NB4 (cell line): ENCODE results near the gene ACCSL.
A peak's percentile ranks its signal among the peaks of the same experiment; 100 is the strongest.

Experiments used
- DNase-seq: peaks from one replicate; pipeline ENCODE4 v3.0.0; 2010; ENCODE audit warnings: low read depth
- H3K4me3 ChIP-seq: one replicate; pipeline ENCODE4 v1.5.1; 2011; ENCODE audit warnings: mild to moderate bottlenecking, low read depth, low read length, moderate library complexity
- MYC ChIP-seq: IDR thresholded peaks from 2 replicates; pipeline ENCODE4 v1.6.1; 2011; ENCODE audit warnings: low read depth, low read length
- POLR2A ChIP-seq: IDR thresholded peaks from 2 replicates; pipeline ENCODE4 v1.6.1; 2011; ENCODE audit warnings: mild to moderate bottlenecking; ENCODE audit not compliant: insufficient read length; ENCODE audit errors: extremely low read depth
- TF ChIP-seq, protein P1 (sequence below): IDR thresholded peaks from 2 replicates; pipeline ENCODE4 v1.6.1; 2011; ENCODE audit warnings: low read depth, low read length
- TF ChIP-seq, protein P2 (sequence below): IDR thresholded peaks from one replicate; pipeline ENCODE4 v1.5.1; 2012; ENCODE audit warnings: low read depth, low read length

The ACCSL gene

DNA sequence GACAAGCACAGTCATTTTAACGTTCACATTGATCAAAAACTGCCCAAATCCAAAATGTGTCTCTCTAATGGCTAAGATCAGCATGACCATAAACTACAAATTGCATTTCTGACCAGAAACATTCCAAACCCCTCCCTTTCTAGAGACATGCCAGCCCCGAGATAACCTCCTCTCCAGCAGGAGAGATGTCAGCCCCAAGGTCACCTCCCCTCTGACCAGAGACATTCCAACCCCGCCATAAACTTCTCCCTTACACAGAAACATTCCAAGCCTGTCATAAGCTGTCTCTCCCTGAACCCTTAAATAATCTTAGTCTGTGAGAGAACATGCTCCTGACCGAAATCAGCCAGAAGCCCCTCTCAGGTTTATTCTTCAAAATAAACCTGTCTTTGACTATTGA lies 41.1 kb downstream of the ACCSL start:
- TF ChIP-seq, protein P1, sequence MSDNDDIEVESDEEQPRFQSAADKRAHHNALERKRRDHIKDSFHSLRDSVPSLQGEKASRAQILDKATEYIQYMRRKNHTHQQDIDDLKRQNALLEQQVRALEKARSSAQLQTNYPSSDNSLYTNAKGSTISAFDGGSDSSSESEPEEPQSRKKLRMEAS = no peak
- TF ChIP-seq, protein P2, sequence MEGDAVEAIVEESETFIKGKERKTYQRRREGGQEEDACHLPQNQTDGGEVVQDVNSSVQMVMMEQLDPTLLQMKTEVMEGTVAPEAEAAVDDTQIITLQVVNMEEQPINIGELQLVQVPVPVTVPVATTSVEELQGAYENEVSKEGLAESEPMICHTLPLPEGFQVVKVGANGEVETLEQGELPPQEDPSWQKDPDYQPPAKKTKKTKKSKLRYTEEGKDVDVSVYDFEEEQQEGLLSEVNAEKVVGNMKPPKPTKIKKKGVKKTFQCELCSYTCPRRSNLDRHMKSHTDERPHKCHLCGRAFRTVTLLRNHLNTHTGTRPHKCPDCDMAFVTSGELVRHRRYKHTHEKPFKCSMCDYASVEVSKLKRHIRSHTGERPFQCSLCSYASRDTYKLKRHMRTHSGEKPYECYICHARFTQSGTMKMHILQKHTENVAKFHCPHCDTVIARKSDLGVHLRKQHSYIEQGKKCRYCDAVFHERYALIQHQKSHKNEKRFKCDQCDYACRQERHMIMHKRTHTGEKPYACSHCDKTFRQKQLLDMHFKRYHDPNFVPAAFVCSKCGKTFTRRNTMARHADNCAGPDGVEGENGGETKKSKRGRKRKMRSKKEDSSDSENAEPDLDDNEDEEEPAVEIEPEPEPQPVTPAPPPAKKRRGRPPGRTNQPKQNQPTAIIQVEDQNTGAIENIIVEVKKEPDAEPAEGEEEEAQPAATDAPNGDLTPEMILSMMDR = no peak
- TF ChIP-seq MYC (no peak), POLR2A (no peak)

DNA sequence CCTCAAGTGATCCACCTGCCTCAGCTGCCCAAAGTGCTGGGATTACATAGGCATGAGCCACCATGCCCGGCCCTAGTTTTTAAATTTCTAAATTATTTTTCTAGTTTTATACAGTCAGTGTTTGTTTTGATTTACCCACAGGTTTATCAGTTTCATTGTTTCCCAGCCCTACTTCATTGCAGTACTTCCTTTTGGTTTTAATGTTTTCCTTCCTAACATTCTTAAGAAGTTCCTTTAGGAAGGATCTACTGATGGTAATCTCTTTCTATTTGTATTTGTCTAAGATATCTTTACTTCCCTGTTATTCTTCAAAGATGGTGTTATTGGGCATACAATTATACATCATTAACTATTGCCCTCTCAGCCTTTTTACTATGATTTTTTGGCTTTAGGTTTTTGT lies 42.8 kb downstream of the ACCSL start:
- no peak for DNase-seq
- no peak overlapping the region for H3K4me3 ChIP-seq
- TF ChIP-seq, protein P1 = no peak
- TF ChIP-seq MYC (no peak), POLR2A (no peak)
- TF ChIP-seq, protein P2 = no peak

More for the DNA sequence above, 41.1 kb downstream of the ACCSL start:
- H3K4me3 ChIP-seq = no peak overlapping the region
- DNase-seq = no peak

DNA sequence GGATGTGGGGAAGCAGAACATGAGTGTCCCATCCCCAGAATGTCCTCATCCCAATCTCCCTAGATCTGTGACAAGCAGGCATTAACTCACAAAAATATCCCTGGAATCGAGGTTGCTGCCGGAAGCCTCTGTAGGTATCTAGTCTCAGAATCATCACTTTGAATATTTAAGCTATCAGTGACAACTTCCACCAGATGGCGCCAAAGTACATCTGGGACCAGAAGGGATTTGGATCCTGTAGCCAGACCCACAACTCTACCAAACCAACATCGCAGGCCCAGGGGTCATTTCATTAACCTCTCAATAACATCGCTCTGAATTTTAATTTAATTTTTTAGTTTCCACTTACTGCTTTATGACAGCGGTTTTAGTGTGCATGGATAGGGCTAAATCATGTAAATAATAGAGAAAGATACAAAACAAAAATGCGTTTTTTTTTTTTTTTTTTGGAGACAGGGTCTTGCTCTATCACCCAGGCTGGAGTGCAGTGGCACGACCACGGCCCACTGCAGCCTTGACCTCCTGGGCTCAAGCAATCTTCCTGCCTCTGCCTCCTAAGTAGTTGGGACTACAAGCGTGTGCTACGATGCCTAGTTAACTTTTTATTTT lies 46.6 kb downstream of the ACCSL start:
- DNase-seq = peak; percentile 81
- TF ChIP-seq MYC = no peak
- TF ChIP-seq, protein P2 = peak; percentile 61
- no peak overlapping the region for H3K4me3 ChIP-seq

DNA sequence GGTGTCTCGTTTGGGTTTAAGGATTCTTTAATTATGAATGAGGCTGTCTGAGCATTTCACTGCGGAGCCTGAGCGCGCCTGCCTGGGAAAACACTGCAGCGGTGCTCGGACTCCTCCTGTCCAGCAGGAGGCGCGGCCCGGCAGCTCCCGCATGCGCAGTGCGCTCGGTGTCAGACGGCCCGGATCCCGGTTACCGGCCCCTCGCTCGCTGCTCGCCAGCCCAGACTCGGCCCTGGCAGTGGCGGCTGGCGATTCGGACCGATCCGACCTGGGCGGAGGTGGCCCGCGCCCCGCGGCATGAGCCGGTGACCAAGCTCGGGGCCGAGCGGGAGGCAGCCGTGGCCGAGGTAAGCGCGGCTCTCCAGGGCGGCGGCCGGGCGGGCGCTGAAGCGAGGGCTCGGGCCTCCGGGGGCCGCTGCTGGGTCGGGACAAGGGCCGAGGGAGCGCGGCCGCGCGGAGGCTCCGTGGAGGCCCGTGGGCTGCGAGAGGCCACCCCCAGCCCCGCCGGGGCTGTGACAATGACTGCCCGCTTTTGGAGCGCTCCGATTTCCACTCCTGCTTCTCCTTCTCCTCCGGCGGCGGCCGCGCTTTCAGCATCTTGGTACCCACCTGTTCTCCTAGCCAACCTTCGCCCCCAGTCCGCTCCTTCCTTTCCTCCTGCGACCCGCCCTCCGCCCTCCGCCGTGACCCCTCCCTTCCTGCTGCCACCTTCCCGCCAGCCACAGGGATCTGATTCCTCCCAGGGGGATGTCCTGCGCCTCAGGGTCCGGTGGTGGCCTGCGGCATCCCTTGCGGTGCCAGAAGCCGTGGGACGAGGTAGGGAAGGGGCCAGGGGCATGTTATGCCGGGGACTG lies 48.0 kb downstream of the ACCSL start, which contains the start of gene EXT2:
EXT2 (plus strand) TSS at position 173 of the 854 bp plus-strand sequence. CDS start 12,035 bp downstream, outside the sequence.
- peak; percentile 32 for TF ChIP-seq POLR2A
- TF ChIP-seq, protein P2 = peak; percentile 73
- TF ChIP-seq, protein P1 = peak; percentile 23; the same call in 1 of the 2 replicates
- no peak for TF ChIP-seq MYC
- peak; percentile 82 for DNase-seq
- peak within 1 kb of the TSS; percentile 62 for H3K4me3 ChIP-seq

DNA sequence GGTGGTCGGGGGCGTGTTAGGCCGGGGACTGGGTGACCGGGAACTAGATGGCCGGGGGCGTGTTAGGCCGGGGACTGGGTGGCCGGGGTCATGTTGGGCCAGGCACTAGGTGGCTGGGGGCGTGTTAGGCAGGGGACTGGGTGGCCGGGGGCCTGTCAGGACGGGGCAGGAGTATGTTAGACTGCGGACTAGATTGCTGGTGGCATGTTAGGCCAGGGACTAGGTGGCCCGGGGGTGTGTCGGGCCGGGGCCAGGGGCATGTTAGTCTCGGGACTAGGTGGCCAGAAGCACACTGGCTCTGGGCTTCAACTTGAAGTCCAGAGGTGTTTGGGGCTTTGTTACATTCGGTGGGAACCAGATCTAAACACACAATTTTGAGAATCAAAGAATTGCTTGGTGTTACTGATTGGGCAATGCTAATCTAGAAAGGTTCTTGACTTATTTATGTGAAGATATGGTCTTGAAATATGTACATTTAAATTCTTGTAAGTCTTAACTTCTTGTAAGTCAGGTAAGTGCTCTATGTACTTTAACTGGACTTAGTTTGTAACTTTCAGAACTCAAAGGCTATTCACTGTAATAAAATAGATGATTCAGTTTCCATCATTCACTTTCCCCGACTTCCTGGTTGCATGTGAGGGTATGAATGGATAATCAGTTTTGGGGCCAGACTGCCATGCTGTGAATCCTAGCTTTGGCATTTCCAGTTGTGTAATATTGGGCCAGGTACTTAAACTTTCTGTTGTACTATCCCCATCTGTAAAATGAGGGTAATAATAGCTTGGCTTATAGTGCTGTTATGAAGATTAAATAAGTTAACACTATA lies 48.8 kb downstream of the ACCSL start:
- TF ChIP-seq, protein P2 = no peak
- TF ChIP-seq POLR2A = no peak
- TF ChIP-seq, protein P1 = no peak
- no peak for TF ChIP-seq MYC
- no peak for DNase-seq
- peak overlapping the region; percentile 62 for H3K4me3 ChIP-seq
